Subcutaneous adipose tissue (tissue), 4 donors: ENCODE results near the gene PI3. TPM values are rescaled to one million over a fixed set of nuclear protein-coding genes. Genes with fewer than 3 reads are reported as not detected.

Source experiments
- total RNA-seq, 4 donors: library from RNA; depleted of rRNA; stranded (reverse); fragments of >200 nt; gene quantifications; one replicate each; pipeline ENCODE4 v1.1.0, GENCODE V29; 2016
- TF ChIP-seq, protein P1 (sequence below): fragments of 450-650 bp; IDR thresholded peaks from one replicate; pipeline ENCODE4 v1.5.1; 2016; ENCODE audit warnings: low read depth, mild to moderate bottlenecking, control low read depth, antibody characterized with exemption, moderate library complexity

The PI3 gene
- total RNA-seq, 4 donors from 2014 or later: not detected

DNA sequence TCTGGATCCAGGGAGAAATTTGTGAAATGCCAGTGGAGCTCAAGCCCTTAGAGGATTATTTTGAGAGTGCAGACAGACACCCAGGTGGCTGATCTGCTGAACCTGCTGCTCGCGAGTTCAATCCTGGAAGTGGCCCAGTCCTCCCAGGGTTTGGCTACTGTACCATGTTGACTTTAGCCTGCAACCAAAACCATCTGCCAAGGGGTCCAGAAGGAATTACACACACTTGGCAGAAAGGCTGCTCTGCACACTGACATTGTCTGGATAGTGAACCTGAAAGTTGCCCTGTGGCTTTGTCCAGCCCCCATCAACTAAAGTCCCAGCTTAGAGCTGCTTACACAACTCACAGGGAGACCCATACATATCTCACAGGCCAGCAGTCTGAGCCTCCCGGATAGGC is 21.6 kb upstream of the PI3 start:
- TF ChIP-seq, protein P1, sequence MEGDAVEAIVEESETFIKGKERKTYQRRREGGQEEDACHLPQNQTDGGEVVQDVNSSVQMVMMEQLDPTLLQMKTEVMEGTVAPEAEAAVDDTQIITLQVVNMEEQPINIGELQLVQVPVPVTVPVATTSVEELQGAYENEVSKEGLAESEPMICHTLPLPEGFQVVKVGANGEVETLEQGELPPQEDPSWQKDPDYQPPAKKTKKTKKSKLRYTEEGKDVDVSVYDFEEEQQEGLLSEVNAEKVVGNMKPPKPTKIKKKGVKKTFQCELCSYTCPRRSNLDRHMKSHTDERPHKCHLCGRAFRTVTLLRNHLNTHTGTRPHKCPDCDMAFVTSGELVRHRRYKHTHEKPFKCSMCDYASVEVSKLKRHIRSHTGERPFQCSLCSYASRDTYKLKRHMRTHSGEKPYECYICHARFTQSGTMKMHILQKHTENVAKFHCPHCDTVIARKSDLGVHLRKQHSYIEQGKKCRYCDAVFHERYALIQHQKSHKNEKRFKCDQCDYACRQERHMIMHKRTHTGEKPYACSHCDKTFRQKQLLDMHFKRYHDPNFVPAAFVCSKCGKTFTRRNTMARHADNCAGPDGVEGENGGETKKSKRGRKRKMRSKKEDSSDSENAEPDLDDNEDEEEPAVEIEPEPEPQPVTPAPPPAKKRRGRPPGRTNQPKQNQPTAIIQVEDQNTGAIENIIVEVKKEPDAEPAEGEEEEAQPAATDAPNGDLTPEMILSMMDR: no peak

DNA sequence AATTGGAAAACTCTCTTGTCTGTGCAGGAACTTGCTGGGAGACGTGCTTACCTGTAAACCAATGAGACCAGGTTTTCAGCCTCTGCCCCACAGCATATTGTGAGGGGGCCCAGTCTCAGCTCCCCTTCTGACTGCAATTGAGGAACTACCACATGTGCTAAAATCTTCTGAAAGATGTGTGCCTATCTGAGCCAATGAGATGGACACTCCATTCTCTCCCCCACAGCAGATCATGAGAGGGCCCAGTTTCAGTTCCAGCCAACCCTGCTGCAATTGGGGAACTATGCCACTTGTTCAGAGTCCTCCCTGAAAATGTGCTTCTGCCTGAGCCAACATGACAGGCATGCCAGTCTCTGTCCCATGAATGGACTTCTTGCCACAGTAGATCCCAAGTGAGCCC is 20.9 kb upstream of the PI3 start:
- TF ChIP-seq, protein P1: no peak

DNA sequence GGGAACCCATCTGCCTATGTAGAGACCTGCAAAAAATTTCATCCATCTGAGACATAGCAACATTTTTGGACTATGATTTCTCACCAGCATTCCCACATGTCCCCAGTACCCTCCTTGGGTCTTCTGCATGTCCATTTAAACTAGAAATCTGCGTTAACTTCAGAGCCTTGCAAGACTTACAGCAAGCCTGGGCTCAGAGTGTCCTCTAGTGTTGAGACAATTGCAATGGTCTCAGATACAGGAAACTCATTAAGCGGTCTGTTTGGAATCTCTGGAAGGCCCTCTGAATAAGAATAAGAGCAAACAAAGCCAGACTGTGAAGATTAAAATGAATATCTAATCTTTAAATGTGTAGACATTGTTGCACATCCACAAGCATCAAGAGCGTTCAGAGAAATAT is 20.5 kb upstream of the PI3 start:
- TF ChIP-seq, protein P1: no peak

DNA sequence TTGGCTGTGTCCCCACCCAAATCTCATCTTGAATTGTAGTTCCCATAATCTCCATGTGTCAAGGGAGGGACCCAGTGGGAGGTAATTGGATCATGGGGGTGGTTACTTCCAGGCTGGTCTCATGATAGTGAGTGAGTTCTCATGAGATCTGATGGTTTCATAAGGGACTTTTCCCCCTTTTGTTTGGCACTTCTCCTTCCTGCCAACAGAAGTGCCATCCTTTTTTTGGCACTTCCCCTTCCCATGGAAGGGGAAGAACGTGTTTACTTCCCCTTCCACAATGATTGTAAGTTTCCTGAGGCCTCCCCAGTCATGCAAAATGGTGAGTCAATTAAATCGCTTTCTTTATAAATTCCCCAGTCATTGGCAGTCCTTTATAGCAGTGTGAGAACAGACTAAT is 18.0 kb upstream of the PI3 start:
- TF ChIP-seq, protein P1: no peak

DNA sequence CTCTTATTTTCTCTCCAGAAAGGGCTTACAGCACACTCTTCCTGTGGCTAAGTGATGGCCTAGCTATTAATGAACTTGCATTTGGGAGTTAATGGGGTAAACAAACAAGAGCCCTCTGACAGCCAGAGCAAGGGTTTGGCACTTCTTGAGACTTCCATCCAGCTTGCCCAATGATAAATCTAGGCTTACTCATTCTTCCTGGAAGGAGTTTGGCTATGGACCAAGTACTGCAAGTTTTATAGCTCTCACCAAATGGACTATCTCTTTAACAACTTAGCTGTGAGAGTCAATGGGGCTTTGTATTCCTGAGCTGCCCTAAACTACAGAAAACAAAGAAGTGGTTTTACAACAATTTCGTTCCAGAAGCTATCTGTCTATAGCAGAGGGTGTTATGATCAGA is 16.7 kb upstream of the PI3 start:
- TF ChIP-seq, protein P1: no peak

DNA sequence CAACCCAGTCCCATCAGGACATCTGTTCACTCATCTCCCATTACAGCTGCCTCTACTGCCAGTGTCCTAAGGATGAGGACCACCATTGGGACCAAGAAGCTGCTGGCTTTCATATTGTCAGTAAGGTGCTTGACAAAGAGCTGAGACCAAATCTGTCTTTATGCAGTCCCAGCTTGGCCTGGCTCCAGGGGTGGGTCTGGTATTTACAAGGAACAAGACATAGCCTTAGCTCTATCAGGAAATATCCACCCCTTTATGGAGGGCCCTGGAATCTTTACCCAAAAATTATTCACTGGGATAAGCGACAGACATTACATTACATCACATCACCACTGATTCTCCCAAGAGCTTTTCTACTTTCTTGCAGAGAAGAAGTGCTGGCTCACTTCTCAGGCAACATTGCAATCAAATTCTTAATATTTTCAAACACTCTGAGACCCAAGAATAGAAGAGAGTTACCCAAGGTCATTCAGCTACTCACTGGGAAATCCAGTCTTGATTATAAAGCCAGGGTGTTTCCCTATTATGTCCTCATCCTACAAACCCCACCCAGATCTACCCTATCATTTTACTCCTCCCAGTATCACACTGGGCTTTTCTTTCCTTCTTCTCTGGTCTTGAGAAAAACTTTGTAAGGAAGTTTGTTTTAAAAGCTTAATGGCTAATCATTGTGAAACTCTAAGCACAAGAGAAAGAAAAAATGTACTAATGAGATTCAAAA is 11.5 kb upstream of the PI3 start:
- TF ChIP-seq, protein P1: no peak

DNA sequence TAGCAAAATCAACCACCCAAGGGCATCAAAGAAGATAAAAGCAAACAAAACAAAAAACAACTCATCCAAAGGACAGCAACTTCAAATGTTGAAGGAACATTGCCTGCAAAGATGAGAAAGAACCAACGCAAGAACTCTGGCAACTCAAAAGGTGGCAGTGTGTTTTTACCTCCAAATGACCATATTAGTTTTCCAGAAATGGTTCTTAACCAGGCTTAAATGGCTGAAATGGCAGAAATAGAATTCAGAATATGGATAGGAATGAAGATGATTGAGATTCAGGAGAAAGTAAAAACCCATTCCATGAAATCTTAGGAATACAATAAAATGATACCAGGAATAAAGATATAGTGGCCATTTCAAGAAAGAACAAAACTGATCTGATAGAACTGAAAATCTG is 9.8 kb upstream of the PI3 start:
- TF ChIP-seq, protein P1: no peak
